HG02884 (cell line): ENCODE results near the gene NACC2.
"Not testable (repeated sequence)": the region's sequence is repeated elsewhere in the genome, so short reads cannot be mapped to it uniquely, and the experiment has no call there.

Experiments used
- ATAC-seq: cut with Tn5 transposase; IDR thresholded peaks from one replicate; pipeline ENCODE4 v1.9.1; 2021; ENCODE audit warnings: mild to moderate bottlenecking, moderate library complexity; ENCODE audit not compliant: unreplicated experiment

NACC2 gene

GRCh38 chr9:135968083-135968476 lies 127.0 kb downstream of the NACC2 start:
- ATAC-seq: no peak

- ATAC-seq: not testable (repeated sequence)
Measured at GRCh38 chr9:135966916-135967260, 128.2 kb downstream of the NACC2 start.

GRCh38 chr9:135965124-135965756 lies 129.8 kb downstream of the NACC2 start:
- no peak for ATAC-seq

- ATAC-seq: no peak
Measured at GRCh38 chr9:135963938-135964337, 131.2 kb downstream of the NACC2 start.

GRCh38 chr9:135963338-135963737 lies 131.8 kb downstream of the NACC2 start:
- ATAC-seq: no peak

GRCh38 chr9:135962696-135963307 lies 132.3 kb downstream of the NACC2 start:
- ATAC-seq: no peak

- ATAC-seq: no peak
Measured at GRCh38 chr9:135961811-135962695, 133.0 kb downstream of the NACC2 start.

- ATAC-seq: peak; percentile 85
Measured at GRCh38 chr9:135961277-135961715, 133.8 kb downstream of the NACC2 start, which contains the start of gene UBAC1. UBAC1 (minus strand) TSS chr9:135961373; CDS start chr9:135961162, 211 bp downstream.

- ATAC-seq: peak; percentile 17
Measured at GRCh38 chr9:135960411-135961276, 134.4 kb downstream of the NACC2 start.

- no peak for ATAC-seq
Measured at GRCh38 chr9:135959814-135960213, 135.3 kb downstream of the NACC2 start.

GRCh38 chr9:135958485-135958884 lies 136.6 kb downstream of the NACC2 start:
- no peak for ATAC-seq

GRCh38 chr9:135957431-135957830 lies 137.7 kb downstream of the NACC2 start:
- ATAC-seq: no peak

- no peak for ATAC-seq
Measured at GRCh38 chr9:135956802-135957174, 138.3 kb downstream of the NACC2 start.
